ENCODE data around the gene FBXW12.
"Not testable (repeated sequence)": the region's sequence is repeated elsewhere in the genome, so short reads cannot be mapped to it uniquely, and the experiment has no call there.

Gene FBXW12

DNA sequence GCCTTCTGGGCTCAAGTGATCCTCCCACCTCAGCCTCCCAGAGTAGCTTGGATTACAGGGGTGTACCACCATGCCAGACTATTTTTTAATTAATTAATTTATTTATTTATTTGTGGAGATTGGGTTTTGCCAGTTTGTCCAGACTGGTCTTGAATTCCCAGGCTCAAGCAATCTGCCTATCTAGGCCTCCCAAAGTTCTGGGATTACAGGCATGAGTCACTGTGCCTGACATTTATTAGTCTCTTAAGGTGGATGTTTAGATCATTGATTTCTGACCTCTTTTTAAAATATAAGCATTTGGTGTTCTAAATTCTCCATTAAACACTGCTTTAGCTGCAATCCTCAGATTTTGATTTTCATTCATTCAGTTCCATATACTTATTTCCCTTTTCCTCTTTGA lies 15.6 kb downstream of the FBXW12 start:
- DNase-seq: no peak

- no peak for DNase-seq
Measured at GRCh38 chr3:48388966-48389365, 16.9 kb downstream of the FBXW12 start.

- no peak for DNase-seq
Measured at GRCh38 chr3:48394391-48394790, 22.4 kb downstream of the FBXW12 start.

GRCh38 chr3:48395714-48396113 lies 23.7 kb downstream of the FBXW12 start:
- DNase-seq: no peak

DNA sequence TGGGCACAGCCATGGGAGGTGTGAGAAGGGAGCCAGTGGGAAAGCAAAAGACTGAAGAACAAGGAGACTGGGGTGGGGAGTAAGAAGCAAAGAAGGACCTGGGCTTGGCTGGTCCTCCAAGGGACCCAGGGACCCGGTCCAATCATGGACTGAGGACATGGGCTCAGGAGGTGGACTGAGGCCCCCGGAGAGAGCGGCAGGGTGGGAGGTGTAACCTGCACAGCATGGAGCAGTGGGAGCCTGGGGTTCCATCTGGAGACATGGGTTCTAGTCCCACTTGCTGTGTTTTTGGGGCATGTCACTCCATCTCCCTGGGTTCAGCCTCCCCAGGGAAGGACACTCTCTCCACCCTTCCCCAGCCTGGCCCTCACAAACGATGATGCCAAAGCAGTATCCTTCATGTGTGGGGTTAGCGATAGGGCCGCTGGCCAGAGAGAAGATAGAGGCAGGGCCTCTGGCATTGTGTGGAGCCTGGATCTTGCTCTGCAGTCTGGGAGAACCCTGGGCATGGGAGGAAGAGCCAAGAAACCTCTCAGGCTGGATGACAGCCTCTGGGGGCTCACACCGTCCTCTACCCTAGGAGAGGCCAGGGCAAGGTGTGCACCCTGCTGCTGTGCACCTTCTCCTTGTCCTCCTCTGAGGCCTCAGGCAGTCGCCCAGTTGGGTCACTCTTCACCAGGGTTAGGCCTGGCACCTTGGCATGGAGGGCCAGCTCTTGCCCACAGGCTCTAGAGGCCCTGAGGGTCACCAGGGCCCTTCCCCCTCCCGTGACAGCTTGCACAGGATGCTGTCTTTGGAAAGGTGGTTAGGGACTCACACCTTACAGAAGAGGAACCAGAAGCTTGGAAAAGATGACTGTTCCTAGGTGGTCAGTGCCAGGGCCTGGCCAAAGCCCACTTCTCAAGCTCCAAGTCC lies 26.0 kb downstream of the FBXW12 start:
- no peak for DNase-seq

- DNase-seq: no peak
Measured at GRCh38 chr3:48398701-48399386, 26.8 kb downstream of the FBXW12 start.

DNA sequence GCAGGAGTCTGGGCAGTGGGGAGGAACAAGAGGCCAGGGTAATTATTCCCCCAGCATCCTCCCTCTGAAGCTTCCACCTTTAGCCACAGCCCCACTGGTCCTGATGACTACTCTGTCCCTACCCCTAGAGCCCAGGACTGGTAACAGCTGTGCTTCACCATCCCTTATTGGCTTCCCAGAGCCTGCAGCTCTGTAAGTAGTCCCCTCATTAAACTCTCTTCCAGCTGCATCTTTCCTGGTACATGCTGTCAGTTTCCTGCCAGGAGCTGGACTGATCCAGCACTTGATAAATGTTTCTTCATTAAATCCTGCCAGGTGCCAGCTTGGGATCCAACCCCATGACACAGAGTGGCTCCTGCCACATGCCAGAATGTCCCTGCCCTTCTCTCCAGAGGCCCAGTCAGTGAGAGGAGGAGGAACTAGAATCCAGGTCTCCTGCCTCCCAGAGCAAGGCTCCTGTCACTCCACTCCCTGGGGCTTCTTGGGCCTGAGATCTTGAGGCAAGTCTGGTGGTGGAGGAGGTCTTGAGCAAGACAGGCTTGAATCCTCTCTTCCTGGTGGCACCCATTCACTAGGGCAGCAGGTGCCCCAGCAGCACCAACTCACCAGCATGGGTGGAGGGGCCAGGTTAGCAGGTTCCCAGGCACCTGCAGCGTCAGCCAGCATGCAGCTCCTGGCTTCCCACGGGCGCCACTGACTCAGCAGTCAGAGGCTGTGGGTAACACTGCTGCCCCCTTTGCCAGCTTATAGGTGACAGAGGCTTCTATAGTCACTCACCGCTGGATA lies 27.6 kb downstream of the FBXW12 start:
- DNase-seq: no peak

GRCh38 chr3:48400824-48401433 lies 28.9 kb downstream of the FBXW12 start:
- DNase-seq: peak; percentile 2

DNA sequence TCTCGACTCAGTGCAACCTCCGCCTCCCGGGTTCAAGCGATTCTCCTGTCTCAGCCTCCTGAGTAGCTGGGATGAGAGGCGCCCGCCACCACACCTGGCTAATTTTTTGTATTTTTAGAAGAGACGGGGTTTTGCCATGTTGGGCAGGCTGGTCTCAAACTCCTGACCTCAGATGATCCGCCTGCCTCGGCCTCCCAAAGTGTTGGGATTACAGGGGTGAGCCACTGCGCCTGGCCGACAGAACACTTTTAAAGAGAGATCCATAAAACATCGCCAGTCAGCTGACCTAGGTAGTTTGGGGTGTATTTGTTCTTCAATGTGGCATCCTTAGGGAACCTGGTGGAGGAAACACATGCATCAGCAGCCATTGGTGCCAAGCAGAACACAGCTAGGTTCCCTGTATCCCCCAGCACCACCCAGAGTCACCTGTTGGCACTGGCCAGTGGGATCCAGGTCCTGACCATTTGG lies 29.4 kb downstream of the FBXW12 start:
- not testable (repeated sequence) for DNase-seq

DNA sequence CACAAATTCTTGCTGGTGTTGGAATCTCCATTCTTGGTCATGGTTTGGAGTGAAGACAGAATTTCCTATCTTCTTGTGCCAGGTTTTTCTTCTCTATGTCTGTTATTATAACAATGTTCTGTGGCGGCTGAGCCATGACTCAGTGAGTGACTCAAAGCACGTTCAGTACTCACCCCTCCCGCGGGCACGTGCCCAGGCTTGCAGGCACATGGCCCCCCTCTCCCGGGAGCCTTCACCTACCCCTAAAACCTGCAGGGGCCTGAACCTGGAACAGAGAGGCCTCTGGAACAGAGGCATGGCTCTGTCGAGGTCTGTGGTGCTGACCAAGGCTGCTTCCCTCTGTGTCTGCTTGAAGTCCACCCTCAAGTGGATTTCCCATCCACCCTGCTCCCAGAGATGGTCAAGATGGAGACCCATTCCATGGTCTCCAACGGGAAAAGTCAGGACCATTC lies 30.3 kb downstream of the FBXW12 start:
- DNase-seq: no peak

DNA sequence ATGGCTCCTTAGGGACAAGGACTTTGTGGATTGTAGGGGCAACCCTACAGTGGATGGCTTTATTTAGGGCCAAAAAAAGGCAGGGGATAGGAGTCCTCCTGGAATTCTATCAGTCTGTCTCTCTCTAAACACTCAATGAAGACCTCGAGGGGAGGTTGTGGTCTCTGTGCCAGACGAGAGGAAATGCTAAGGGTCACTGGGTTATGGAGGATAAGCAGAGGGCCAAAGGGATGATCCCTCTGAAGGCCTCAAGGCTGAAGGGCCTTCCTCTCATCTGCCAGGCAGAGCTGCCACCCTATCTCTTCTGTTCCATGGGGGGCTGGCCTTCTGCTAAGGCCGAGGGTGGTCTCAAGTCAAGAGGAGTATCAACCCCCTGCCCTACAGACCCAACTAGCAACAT lies 30.9 kb downstream of the FBXW12 start:
- DNase-seq: no peak

DNA sequence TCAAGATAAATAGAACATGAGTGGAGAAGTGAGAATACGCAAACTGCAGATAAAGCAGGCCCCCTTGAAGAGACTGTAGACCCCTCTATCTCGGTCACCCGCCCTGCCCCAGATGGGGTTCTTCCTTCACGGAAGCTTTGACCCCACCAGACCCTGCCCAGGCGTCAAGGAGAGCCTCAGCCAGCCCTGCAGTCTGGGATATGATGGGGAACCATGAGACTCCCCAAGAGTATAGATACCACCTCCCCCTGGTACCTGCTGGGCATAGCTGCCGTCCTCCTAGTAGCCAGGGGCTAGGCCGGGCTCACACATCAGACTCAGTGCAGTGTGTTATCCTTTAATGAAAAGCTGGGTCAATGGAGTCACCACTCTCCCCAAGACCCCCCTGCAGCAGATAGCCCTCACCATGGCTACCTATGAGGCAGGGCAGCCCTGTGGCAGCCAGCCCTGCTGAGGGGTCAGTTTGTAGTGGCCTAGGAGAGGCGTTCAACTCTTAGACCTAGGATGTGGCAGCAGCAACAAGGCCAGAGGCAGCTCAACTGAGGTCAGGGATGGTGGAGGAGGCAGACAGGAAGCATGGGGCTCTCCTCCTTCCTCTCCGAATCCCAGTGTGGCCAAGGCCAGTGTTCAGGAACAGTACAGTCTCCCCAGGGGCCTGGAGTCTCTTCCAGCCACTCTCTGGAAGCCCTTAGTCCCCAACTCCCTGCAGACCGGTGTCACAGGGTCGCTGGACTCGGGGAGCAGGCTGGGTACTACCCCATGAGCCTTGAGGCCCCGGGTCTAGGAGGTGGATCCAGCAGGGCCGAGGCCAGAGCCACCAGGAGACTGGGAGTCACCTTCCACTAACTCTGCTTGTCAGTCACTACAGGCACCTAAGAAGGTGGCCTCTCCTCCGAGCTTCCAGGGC lies 31.8 kb downstream of the FBXW12 start:
- DNase-seq: no peak

DNA sequence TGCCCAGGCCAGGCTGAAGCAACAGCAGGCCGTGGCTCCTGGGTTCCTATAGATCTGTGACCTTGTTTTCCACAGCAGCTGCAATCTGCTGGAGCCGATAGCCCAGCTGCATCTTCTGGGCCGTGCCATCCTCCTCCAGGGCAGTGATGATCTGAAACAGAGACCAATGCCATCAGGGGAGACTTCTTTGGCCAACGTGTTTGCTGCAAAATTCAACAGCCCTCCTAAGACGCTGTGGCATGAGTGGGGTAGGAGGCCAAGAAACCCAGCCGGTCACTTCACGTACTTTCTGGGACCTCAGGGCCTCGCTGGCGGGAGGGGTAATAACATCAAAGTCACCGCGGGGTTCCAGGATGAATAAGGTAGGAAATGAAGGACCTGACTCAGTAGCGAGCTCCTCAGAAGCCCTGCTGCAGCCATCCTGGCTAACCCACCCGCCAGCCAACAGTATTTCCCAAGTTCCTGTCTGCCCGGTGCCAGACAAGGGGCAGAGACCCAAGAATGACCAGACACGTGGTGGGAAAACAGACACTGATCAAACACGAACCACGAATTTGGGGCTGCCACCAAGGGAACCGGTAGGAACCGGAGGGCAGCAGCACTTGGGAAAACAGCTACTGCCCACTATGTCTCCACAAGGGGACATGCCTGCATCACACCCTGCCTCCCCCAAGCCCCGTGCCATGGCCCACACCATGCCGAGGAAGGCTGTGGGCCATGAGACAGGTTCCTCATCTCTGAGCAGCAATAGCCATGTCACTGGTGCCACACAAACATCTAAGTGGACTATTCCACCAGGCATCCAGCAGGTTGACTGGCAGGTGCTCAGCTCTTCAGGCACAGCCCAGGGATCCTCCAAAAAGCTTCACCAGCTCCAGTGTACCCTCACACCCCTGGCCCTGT lies 32.7 kb downstream of the FBXW12 start:
- no peak for DNase-seq

GRCh38 chr3:48405343-48405881 lies 33.4 kb downstream of the FBXW12 start:
- DNase-seq: no peak

GRCh38 chr3:48405971-48406370 lies 34.0 kb downstream of the FBXW12 start:
- no peak for DNase-seq

DNA sequence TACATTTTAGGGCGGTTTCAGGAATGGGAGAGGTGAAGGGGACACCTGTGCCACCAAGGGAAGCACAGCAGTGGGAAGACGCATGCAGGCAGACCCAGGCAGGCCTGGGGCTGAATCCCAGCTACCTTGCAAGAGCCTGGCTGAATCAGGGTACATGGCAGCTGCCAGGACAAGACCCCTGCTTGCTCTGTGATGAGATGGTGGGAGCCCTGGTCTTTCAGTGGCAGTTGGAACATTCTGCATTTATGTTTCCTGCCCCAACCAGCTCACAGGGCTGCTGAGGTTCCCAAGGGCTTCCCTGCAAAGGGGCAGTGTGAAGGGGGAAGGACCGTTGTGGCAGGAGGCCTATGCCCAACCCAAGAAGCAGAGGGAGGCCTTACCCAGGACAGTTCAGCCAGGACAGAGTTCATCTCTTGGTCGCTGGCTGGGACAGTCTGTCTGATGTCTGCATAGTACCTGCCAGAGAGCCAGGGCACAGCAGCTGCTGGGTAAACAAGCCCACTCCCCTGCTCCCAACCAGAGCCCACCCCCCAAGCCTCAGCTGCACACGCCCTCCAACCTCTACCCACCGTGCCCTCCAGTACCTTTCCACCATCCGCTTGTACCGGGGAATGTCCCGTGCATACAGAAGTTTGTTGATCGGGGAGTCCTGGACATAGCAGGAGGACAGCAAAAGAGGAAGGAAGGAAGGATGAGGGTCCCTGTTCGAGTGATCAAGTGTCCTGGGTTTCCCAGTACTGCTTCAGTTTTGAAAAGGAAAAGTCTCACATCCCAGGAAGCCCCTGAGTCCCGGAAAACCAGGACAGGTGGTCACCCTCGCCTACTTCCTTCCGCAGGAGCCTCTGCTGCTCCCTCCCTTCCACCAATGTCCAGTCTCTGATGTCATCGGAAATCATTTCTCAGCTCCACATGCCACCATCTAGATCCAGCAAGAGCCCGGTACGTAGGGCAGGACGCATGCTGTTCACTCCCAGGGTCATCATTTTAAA lies 34.7 kb downstream of the FBXW12 start:
- no peak for DNase-seq

DNA sequence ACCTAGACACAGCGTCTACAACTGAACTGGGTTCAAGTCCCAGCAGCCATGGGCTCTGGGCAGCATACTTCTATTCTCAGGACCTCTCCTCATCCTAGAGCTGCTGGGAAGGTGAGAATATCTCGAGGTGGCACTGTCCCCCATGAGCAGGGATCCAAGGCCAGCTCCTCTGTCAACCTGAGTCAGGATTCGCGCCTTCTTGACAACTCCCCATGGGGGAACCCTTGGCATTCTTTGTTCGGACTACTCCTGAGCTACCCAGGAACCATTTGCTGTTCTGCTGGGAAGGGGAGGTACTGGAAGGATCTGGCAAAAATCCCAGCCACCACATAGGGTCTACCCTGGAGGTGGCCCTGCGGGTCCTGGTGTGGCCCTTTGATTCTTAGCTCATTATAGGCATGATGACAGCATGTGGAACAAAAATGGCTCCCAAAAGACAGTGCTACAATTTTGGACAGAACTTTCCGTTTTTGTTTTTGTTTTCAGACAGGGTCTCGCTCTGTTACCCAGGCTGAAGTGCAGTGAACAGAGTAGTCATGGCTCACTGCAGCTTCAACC lies 35.6 kb downstream of the FBXW12 start:
- DNase-seq: no peak

GRCh38 chr3:48408823-48409281 lies 36.8 kb downstream of the FBXW12 start:
- DNase-seq: no peak
